HG03460 (cell line): ENCODE results near the gene CES4A.
A peak's percentile ranks its signal among the peaks of the same experiment; 100 is the strongest.

ENCODE experiments used
- ATAC-seq: cut with Tn5 transposase; IDR thresholded peaks from one replicate; pipeline ENCODE4 v1.9.1; 2021; ENCODE audit not compliant: unreplicated experiment

The CES4A gene

DNA sequence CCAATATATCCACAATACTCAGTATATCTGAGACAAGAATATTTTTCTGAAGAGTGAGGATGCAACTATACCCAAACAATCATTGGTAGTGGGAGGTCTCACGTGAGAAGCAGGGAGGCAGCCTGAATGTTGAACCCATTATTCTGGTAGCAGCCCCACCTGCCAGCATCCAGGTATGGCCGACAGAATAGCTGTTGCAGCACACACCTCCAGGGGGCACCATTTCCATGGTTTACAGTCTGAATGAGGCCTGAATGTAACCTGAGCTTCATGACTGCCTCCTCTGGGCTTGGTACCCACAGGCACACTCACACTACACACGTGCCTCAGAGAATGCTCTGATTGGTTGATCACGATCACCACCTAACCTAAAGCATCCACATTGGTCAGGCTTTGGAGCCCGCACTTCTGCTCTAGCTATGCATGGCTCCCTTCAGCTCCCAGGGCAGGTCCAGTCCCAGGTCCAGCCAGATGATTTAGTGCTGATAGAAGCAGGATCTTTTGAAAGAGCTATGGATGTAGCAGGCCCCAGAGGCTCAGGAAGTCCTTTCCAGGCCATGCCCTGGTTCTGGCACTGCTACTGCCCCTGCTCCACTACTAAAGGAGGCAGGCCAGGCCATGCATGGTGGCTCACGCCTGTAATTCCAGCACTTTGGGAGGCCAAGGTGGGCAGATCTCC lies 29.6 kb downstream of the CES4A start:
- peak; percentile 79 for ATAC-seq

DNA sequence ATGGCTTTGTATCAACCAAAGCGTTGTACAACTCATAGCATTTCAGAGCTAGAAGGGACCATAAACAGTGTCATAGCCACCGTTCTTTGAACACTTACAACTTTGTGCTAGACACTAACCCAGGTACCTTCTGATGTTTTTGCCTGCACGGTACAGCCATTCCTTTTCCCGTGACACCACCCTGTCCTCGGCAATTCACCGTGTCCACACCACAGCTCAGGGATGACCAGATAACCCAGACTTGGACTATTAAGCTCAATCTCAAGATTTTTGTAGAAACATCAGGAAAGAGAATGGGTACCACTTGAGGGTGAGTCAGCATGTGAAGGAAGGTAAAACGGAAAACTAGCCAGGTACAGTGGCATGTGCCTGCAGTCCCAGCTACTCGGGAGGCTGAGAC lies 30.8 kb downstream of the CES4A start:
- ATAC-seq: no peak

DNA sequence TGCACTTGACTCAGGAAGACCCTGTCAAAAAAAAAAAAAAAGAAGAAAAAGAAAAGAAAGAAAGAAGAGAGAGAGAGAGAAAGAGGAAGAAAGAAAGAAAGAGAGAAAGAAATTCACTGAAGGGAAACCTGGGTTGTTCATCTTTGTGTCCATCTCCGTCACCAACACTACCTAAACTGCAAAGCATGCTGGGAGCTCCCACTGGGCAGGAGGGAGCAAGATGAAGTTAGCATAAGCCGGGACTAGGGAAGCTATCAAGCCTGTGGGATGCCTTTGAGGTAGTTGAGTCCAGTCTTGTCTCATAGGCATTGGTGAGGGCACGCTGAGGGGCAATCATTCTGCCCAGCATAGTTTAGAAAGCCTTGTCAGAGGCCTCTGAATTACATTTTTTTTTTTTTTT lies 32.9 kb downstream of the CES4A start:
- ATAC-seq: no peak

DNA sequence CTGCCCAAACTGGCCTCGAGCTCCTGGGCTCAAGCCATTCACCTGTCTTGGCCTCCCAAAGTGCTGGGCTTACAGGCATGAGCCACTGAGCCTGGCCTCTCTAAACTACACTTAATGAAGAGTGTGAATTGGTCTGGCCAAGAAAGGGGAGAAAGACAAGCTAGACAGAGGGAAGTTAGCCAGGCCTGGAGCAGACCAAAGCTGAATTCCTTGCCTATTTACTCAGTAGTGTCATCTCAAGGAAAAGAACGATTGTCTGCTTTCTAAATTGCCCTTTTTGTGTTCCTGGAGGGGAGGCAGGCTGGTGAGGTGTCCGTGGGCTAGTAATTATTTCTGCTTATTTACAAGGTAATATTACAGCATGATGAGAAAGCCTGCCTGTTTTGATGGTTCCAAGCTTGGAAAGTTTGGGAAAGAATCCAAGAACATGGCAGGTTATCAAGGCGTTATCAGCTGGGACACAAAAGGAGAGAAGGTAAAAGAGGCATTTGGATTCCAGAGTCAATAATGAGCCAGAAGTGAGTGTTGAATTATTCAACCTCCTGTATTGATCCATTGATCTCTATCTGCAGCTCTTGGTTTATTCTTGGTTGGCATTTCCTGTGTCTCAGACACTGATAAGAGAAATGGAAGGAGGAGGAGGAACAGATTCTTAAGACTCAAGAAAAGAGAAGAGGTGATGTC lies 34.3 kb downstream of the CES4A start:
- ATAC-seq: no peak

- ATAC-seq: no peak
Measured at GRCh38 chr16:67023689-67024088, 35.3 kb downstream of the CES4A start.

- ATAC-seq: no peak
Measured at GRCh38 chr16:67024384-67025209, 36.2 kb downstream of the CES4A start.

DNA sequence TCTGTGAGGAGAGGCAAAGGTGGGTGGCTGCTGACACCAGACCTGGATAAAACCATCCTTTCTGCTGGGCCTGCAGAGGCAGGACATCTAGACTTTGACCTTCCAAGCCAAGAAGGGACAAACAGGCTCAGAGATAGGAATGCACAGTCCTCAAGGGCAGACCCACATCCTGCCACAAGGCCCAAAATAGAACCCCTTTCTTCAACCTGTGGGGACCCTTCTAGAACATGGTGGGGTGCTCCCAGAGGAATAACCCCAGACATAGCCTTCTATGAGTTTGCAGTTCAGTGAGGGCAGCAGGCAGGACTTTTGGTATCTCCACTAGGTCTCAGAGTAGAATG lies 36.8 kb downstream of the CES4A start:
- ATAC-seq: no peak

- ATAC-seq: no peak
Measured at GRCh38 chr16:67026570-67026969, 38.2 kb downstream of the CES4A start.

GRCh38 chr16:67027046-67027445 lies 38.7 kb downstream of the CES4A start:
- ATAC-seq: no peak

GRCh38 chr16:67028167-67028695 lies 39.8 kb downstream of the CES4A start:
- no peak for ATAC-seq

- ATAC-seq: peak; percentile 70
Measured at GRCh38 chr16:67028696-67029253, 40.4 kb downstream of the CES4A start, which contains the start of gene CBFB. CBFB (plus strand) TSS chr16:67029149; CDS start chr16:67029408, 259 bp downstream.

GRCh38 chr16:67029254-67030096 lies 41.1 kb downstream of the CES4A start:
- ATAC-seq: peak; percentile 40

GRCh38 chr16:67030221-67030962 lies 42.0 kb downstream of the CES4A start:
- no peak for ATAC-seq

- ATAC-seq: no peak
Measured at GRCh38 chr16:67034487-67034886, 46.1 kb downstream of the CES4A start.

GRCh38 chr16:67035364-67035763 lies 47.0 kb downstream of the CES4A start:
- ATAC-seq: no peak

- ATAC-seq: no peak
Measured at GRCh38 chr16:67036323-67036741, 47.9 kb downstream of the CES4A start.

DNA sequence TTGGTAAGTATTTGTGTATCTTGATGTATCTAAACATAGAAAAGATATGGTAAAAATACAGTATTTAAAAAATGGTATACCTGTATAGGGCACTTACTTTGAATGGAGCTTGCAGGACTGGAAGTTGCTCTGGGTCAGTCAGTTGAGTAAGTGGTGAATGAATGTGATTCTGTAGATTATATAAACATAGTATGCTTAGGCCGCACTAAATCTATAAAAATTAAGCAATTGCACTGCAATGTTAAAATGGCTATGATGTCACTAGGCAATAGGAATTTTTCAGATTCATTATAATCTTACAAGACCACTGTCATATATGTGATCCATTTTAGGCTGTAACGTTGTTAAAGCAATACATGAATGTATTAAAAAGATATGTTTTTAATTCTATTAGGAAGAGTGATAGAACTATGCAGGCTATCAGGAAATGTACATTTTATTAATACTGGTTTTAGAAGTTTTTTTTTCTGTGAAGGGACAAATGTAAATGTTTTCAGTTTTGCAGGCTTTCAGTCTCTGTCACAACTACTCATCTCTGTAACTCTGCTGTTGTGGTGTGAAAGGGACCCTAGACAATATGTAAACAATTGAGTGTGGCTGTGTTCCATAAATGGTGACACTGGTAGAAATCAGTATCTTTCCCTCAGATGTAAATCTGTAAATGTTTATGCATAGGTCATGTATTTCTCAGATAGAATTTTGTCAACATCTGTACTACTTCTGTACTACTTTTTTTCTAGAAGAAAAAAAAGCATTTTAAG lies 51.1 kb downstream of the CES4A start:
- no peak for ATAC-seq

DNA sequence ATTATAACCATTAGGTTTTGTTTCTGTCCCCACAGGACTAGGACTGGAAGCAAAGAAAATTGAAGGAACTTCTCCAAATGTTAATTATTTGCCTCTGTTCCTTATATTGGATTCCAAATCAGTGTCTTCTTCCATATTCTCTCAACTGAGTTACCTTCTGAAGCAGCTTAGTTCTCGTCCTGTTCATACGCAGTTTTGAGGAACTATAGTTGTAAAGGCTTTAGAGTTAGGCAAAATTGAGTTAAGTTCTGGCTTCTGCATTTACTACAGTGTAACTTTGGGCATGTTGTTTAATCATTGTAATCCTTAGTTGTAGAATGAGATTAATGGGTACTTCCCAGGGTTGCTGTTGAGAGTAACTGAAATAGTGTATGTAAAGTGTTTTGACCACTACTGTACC lies 51.8 kb downstream of the CES4A start:
- ATAC-seq: no peak

DNA sequence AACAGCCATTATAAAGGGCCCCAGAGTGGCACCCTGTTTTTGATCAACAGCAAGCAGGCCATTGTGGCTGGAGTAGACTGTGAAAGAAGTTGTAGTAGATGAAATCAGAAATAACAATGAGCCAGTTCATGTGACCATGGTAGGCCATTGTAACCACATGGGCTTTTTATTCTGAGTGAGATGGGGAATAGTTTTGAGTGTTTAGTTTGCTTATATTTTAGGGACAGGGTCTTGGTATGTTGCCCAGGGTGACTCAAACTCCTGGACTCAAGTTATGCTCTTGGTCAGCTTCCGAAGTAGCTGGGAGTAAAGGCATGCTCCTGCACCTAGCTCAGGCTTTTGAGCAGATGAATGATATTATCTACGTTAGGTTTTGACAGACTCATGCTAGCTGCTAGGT lies 52.5 kb downstream of the CES4A start:
- ATAC-seq: no peak
